ENCODE results near the gene DIPK1B.
"Not testable (repeated sequence)": the region's sequence is repeated elsewhere in the genome, so short reads cannot be mapped to it uniquely, and the experiment has no call there.

The DIPK1B gene

GRCh38 chr9:136757328-136757727 is 45.0 kb downstream of the DIPK1B start:
- no peak for DNase-seq (ENCODE audit: low read depth)
- no peak overlapping the region for H3K4me3 ChIP-seq (ENCODE audit: low read length)

GRCh38 chr9:136757751-136758140 is 45.4 kb downstream of the DIPK1B start:
- no peak overlapping the region for H3K4me3 ChIP-seq (ENCODE audit: low read length)
- DNase-seq (ENCODE audit: low read depth) = no peak
- no peak for TF ChIP-seq CTCF (conservative IDR thresholded peaks at IDR 0.05; ENCODE audit: low read depth, low read length)

More at GRCh38 chr9:136757328-136757727, 45.0 kb downstream of the DIPK1B start:
- no peak for TF ChIP-seq CTCF (conservative IDR thresholded peaks at IDR 0.05; ENCODE audit: low read depth, low read length)

DNA sequence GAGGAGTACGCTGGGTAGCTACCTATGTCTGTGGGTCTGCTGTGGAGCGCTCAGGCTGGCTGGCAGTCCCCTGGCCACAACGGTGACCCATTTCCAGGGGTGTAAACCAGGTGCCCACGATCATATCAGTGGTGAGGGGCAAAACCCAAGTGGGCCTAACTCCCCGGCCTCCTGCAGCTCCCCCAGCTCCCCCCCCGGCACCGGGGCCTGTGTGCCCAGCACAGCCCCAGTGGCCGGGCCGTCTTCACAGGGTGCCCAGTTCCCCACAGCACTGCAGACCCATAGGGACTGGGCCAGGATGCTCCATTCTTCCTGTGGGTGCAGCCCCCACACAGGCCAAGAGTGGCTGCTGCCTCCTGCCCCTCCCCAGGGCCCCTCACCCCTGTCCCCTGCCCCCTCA is 46.6 kb downstream of the DIPK1B start:
- no peak overlapping the region for H3K4me3 ChIP-seq (ENCODE audit: low read length)
- no peak for TF ChIP-seq CTCF (conservative IDR thresholded peaks at IDR 0.05; ENCODE audit: low read depth, low read length)
- no peak for DNase-seq (ENCODE audit: low read depth)

DNA sequence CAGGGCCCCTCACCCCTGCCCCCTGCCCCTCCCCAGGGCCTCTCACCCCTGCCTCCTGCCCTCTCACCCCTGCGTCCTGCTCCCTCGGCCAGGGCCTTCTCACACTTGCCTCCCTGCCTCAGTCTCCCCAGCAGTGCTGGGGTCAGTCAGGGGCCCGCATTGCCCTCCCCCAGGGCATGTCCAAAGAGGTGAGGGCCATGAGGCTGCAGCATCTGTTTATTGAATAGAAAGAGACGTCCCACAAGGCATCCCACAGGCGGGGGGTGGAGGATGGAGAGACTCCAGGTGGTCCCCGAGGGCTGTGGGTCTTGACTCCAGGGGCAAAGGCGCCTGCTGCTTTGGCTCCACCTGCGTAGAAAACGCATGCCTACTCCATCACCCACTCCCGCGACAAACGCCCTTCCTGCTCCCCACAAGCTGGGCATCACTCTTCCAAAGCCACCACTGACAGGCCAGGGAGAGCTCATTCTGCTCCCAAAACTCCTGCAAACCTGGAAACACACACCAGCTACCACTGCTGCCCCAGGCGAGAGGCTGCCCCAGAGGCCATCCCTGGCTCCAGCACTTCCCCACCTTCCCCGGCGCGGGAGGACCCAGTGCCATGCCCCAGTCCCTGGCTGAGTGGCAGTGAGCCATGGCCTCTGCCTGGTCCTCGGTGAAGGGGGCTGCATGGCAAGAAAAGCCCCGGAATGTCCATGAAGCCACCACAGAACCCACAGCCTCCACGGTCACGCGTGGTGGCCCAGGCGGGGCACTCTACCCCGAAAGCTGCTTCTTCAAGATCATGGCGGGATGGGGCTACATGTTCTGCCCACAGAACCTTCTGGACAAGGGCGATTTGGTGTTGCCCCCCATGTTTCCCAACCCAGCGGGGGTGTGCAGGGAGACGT is 47.3 kb downstream of the DIPK1B start:
- H3K4me3 ChIP-seq (ENCODE audit: low read length) = no peak overlapping the region
- no peak for DNase-seq (ENCODE audit: low read depth)

GRCh38 chr9:136760424-136760823 is 48.1 kb downstream of the DIPK1B start:
- TF ChIP-seq CTCF (conservative IDR thresholded peaks at IDR 0.05; ENCODE audit: low read depth, low read length) = no peak
- DNase-seq (ENCODE audit: low read depth) = no peak
- H3K4me3 ChIP-seq (ENCODE audit: low read length) = no peak overlapping the region

More for the DNA sequence above, 47.3 kb downstream of the DIPK1B start:
- TF ChIP-seq CTCF (conservative IDR thresholded peaks at IDR 0.05; ENCODE audit: low read depth, low read length) = no peak

DNA sequence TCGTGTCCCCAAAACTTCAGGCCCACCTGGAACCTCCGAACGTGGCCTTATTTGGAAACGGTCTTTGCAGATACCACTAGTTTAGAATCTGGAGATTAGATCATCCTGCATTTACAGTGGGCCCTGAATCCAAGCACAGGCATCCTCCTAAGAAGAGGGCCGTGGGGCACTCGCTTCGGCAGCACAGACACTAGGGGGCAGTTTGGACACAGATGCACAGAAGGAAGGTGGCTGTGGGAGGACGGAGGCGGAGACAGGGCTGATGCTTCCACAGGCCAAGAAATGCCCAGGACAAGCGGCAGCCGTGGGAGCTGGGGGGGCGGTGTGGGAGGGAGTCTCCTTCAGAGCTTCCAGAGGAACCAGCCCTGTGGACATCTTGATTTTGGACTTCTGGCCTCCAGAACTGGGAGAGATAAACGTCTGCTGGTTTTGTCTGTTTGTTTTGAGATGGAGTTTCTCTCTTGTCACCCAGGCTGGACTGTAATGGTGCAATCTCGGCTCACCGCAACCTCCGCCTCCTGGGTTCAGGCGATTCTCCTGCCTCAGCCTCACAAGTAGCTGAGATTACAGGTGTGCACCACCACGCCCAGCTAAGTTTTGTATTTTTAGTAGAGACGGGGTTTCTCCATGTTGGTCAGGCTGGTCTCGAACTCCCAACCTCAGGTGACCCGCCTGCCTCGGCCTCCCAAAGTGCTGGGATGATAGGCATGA is 48.6 kb downstream of the DIPK1B start:
- TF ChIP-seq CTCF (conservative IDR thresholded peaks at IDR 0.05; ENCODE audit: low read depth, low read length) = peak; percentile 81
- not testable (repeated sequence) for H3K4me3 ChIP-seq (ENCODE audit: low read length); DNase-seq (ENCODE audit: low read depth)
